ENCODE data around the gene PDK2. TPM values are rescaled to one million over a fixed set of nuclear protein-coding genes. Genes with fewer than 3 reads are reported as not detected.
"Not testable (repeated sequence)": the region's sequence is repeated elsewhere in the genome, so short reads cannot be mapped to it uniquely, and the experiment has no call there.

The PDK2 gene
- total RNA-seq, 1 donor from 2014 or later = 7.8 TPM

DNA sequence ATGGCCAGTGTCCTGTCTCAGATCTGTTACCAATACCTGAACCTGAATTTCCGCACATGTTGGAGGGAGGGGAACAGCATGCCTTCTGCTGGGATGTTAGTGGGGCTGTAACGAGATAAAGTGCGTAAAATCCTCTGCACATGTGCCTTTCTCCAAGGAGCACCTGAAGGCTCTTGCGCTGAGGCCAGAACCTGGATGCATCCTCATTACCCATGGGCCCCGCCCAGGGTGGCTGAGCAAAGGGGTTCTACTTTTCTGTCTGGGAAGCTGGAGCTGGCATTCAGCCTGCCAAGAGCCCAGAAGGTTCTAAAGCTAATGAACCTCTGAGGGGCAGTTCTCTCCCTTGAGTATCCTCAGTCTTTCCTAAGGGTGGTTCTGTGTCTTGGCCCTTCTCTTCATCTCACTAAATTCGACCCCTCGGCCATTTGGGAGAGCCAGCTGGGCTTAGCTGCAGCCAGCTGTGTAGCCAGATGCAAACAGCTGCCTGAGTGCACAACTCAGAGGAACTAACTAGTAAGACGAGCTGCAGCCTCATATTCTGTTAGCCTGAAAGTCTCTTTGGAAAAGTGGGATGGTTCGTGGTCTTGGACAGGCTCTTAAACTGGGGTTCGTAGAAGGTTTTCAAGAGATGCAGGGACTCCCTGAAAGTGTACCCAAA lies 36.7 kb upstream of the PDK2 start:
- no peak for DNase-seq (ENCODE audit: low read depth, low spot score)

DNA sequence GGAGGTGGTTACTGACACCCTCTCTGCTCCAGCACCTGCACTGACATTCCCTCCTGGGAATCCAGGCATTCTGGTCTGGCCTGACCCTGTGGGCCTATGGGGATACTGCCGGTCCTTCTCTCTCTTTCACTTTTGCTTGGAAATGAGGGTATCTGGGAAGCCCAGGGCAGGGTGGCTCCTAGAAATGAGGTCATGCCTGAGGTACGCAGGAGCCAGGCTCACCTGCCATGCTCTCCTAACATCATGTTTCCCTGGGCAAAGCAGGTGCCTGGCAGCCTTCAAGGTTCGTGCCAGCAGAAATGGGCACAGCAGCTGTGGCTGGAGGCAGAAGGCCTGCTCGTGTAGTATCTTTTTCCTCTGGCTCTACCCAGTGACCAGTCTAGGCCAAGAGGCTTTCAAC lies 35.9 kb upstream of the PDK2 start:
- DNase-seq (ENCODE audit: low read depth, low spot score) = no peak

DNA sequence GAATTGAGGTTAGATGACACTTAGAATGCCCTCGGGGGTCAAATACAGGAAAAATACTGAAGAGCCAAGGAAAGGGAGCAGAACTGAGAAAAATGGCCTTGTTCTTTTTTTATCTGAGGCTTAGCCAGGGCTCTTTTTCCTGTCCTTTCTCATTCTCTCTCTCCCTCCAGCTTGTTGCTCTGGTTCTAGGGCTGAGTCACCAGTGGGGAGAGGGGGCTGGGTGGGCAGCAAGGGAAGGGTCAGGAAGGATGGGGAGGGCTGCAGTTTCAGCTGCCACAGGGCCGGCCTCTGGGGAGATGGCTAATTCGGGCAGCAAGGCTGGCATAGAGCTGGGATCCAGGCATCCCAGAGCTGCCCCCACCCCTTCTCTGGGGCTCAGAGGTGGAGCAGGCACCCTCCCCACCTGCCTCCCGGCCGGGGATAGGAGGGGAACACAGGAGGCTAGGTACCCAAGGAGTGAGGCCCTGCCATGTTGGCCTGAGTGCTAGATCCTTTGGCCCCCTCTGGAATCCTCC lies 35.3 kb upstream of the PDK2 start:
- DNase-seq (ENCODE audit: low read depth, low spot score) = no peak

DNA sequence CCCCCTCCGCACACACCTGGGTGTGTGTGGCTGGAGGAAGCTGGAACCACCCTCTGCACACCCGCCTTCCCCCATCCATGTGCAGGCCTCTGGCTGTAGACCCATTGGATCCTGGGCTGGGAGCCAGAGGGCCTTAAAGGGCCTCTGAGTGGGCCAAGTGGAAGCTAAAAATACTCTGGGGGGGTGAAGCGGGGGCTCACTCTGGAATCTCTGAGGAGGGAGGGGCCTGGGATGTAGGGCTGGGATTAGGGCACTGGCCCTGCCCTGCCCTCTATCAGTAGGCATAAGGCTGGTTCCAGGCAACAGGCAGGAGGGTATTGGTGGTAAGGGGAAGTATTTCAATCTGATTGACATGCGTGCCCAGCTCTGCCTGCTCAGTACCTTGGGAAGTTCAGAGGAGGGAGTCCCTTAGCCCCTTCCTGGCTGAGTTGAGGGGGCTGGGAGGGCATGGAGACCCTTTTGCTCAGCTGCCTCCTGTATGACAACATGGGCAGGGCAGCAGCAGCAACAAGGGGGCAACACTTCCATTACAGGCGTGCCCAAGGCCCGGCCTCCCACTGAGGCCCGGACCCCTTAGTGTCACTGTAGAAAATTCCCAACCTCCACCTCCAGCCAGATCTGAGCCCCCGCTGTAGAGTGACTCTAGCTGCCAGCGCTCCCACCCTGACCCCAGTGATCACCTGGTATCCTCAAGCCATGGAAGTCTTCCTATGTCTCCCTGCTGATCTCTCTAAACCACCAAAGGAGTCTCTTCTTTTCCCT lies 34.0 kb upstream of the PDK2 start:
- DNase-seq (ENCODE audit: low read depth, low spot score) = no peak

DNA sequence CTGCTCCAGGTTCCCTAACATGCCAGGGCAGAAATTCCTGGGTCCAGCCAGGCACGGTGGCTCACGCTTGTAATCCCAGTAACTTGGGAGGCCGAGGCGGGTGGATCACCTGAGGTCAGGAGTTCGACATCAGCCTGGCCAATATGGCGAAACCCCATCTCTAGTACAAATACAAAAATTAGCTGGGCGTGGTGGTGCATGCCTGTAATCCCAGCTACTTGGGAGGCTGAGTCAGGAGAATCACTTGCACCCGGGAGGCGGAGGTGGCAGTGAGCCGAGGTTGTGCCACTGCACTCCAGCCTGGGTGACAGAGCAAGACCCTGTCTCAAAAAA lies 33.5 kb upstream of the PDK2 start:
- not testable (repeated sequence) for DNase-seq (ENCODE audit: low read depth, low spot score)

DNA sequence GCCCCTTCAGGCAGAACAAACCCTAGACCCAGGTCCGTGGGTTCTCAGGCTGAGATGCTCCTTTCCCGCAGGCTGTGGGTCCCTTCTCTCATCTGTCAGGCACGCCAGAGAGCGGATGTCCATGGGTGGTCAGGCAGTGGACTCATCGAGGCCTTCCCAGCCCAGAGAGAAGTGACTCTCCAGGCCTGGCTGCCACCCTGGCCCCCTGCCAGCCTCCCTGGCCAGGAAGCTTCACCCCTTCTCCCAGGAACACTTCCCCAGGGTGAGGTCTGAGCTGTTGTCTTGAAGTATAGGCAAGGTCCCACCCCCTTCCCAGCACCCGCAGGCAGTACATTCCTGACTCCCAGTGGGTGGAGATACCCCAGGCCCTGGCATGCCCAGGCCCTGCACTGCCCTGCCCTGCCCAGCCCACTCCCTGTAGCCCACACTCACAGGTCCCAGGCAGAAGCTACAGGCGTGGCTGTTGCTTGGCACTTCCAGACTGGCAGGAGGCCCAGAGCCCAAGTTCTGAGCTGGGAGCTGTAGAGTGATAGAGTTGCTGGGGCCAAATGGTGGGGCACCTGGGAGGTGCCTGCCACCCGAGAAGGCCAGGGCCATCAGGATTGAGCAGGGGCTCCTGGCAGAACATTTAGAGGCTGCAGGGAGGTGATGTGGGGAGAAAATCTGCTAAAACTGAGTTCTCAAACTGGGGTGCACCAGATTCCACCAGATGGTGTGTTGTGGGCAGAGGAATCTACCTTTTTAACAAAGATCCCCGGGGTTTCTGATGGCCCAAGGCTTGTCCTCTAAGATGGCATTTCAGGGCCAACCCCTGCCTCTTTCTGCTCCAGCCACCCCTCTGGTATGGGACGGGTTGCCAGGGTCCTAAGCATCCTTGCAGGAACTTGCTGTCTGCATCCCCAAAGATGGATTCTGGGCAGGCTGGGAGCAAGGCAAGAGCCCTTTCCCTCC lies 32.6 kb upstream of the PDK2 start:
- no peak for DNase-seq (ENCODE audit: low read depth, low spot score)

DNA sequence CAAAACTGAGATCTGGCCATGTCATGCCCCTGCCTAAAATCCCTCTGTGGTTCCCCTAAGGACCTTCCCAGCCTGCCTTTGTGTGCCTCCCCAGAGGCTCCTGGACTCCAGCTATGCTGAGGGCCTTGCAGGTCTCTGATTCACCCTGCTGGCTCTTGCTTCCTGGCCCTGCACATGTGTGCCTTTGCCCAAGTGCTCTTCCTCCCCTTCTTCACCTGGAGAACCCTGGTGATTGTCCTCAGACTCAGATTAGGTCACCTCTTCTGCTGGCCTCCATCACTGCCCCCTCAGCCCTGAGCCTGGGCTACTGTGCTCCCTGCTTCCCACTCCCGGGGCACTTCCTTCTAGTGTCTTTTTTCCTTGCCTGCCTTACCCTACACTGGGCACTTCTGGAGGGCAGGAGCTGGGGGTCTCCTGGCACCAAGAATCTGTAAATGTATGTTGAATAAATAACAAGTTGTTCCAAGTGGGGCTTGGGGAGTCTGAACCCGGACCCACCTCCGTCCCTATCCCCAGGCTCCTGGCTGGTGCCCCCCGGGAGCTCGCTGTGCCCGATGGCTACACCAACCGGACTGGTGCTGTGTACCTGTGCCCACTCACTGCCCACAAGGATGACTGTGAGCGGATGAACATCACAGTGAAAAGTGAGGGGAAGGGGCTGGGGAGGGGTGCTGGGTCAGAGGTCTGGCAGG lies 31.4 kb upstream of the PDK2 start:
- no peak for DNase-seq (ENCODE audit: low read depth, low spot score)

DNA sequence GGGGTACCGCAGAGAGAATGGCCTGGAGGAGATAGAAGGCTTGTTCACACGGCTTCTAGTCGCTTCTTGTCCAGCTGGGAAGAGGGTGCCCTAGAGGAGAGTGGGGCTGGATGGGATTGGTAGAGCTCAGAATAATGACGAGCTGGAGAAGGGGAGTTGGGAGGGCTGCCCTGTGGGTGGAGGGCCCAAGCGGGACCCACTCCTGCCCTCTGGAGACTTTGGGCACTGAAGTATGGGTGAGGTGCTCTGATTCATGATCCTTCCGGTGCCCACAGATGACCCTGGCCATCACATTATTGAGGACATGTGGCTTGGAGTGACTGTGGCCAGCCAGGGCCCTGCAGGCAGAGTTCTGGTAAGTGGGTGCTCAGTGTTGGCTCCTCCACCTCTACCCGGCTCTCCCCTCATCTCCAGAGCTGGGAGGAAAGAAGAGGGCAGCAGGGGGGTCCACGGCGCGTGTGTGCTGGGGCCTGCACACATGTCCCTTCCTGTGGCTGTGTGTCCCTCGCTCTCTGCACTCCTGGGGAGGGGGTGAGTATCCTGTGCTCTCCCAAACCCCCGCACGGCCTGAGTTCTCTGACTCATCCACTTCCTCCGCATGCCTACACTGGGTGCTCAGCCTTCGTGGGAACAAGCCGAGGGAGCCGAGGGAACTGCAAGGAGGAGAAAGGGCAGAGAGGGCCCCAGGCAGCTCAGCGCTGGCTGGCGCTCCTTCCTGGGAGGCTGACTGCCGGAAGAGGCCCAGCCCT lies 30.7 kb upstream of the PDK2 start:
- no peak for DNase-seq (ENCODE audit: low read depth, low spot score)

DNA sequence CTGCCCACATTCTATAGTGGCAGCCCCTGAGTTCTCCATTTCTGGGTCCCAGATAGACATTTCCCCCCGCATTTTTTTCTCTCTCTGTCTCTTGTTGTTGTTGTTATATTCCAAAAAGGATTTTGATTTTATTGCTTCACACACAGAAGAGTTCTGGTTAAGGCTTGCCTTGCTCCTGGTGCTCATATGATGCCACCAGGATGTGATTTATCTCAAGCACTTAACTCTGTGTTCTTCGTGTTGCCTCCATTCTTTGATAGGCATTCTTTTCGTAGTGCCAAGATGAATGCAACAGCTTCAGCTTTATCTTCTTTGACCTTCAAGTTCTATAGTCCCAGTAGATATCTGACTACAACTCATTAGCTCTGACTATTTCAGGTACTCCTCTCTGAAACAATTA lies 30.1 kb upstream of the PDK2 start:
- no peak for DNase-seq (ENCODE audit: low read depth, low spot score)

DNA sequence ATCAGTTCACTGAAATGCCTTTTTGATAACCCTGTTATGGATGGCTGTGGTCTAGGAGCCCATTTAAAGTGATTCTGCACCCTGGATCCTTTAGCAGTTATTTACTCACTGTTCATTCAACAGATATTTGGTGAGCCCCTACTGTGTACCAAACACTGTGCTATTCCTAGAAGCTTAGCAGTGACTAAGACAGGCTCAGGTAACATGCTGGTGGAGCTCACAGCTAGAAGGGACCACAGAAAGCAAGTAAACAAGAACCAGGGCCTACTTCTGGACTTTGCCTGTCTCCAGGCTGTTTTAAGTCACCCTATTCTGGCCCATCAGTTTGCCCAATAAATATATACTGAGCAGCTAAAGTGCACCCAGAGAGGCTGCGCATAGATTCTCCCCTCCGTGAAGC lies 28.2 kb upstream of the PDK2 start:
- no peak for DNase-seq (ENCODE audit: low read depth, low spot score)

DNA sequence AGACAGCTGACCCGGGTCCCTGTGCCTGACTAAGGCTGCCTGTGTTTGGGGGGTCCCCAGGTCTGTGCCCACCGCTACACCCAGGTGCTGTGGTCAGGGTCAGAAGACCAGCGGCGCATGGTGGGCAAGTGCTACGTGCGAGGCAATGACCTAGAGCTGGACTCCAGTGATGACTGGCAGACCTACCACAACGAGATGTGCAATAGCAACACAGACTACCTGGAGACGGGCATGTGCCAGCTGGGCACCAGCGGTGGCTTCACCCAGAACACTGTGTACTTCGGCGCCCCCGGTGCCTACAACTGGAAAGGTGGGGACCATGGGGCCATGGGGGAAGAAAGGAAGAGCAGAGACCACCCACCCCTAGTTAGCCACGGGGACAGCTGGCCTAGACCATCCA lies 27.2 kb upstream of the PDK2 start:
- DNase-seq (ENCODE audit: low read depth, low spot score) = no peak

DNA sequence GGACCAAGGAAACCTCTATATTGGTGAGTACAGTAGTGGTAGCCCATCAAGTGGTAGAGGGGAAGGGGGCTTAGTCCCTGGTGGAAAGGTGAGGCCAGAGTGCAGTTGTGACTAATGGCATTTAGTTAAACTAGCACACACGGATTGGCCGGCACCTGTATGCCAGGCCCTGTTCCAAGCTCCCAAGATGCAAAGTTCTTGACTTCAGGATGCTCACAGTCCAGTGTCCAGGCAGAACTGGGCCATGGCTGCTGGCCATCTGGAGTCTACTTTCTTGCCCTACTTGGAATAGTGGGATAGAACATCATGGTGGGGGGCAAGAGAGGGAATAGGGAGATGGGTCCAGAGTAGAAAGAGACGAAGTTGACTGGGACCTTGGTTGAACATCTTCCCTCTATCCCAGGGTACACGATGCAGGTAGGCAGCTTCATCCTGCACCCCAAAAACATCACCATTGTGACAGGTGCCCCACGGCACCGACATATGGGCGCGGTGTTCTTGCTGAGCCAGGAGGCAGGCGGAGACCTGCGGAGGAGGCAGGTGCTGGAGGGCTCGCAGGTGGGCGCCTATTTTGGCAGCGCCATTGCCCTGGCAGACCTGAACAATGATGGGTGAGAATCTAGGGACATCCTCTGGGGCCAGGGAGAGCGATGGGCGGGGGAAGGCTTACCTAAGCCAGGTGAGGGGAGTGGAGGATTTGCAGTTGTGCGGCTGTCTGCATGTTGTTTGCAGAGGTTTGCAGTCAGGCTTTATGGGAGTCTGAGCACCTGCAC lies 24.1 kb upstream of the PDK2 start:
- no peak for DNase-seq (ENCODE audit: low read depth, low spot score)

DNA sequence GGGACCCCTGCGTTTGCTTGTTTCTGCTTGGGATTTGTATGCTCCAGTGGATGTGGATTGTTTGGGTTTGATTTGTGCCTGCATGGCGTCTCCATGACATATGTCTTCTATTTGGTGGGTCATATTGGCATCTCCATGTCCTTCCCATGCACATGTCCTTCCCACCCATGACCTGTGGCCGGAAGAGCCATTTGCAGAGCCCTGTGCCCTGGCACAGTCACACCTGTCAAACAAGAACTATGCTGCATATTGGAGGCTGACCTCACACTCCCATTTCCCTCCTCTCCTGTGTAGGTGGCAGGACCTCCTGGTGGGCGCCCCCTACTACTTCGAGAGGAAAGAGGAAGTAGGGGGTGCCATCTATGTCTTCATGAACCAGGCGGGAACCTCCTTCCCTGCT lies 23.5 kb upstream of the PDK2 start:
- DNase-seq (ENCODE audit: low read depth, low spot score) = no peak

DNA sequence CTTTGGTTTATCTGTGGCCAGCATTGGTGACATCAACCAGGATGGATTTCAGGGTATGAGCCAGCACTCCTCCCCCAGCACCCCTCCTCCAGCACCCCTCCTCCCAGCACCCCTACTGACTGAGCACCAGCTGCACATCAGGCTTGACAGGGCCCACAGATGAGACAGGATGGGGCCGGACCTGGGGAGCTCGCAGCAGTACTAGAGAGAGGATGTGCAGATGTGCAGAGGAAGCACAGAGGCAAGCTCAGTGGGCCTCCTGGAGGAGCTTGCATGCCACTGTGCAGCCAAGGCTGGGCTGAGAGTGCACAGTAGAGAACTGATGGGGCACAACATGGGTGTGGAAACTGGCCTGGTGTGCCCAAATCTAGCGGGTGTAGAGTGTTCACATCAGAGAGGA lies 23.0 kb upstream of the PDK2 start:
- no peak for DNase-seq (ENCODE audit: low read depth, low spot score)

DNA sequence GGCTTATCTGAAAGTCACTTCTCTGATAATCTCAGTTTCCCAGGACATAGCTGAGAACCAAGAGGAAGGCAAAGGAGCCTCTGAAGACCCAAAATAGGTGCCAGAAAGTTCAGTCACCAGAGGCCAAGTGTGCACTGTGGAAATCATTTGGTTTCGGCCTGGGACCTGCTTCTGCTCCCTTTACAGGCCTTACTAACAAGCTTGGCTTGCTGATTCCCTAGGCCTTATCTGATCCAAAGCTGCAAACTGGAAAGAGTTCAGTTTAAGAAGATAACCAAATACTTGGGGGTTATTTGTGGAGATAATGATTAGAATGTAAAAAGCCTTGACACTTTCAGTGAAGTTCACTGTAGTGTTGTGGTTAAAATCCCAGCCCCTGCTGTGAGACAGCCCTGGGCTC lies 22.2 kb upstream of the PDK2 start:
- DNase-seq (ENCODE audit: low read depth, low spot score) = no peak

DNA sequence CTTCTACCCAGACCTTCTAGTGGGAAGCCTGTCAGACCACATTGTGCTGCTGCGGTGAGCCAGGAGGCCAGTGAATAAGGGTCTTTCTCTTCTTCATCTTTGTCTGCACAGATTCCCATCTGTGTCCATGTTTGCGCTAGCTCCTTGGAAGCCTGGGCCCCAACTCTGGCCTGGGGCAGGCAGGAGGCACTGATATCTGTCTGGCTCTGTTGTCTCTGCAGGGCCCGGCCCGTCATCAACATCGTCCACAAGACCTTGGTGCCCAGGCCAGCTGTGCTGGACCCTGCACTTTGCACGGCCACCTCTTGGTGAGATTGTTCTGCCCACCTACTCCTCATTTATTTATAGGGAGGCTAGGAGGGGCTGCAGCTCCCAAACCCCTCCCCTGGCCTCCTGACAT lies 20.9 kb upstream of the PDK2 start:
- no peak for DNase-seq (ENCODE audit: low read depth, low spot score)

DNA sequence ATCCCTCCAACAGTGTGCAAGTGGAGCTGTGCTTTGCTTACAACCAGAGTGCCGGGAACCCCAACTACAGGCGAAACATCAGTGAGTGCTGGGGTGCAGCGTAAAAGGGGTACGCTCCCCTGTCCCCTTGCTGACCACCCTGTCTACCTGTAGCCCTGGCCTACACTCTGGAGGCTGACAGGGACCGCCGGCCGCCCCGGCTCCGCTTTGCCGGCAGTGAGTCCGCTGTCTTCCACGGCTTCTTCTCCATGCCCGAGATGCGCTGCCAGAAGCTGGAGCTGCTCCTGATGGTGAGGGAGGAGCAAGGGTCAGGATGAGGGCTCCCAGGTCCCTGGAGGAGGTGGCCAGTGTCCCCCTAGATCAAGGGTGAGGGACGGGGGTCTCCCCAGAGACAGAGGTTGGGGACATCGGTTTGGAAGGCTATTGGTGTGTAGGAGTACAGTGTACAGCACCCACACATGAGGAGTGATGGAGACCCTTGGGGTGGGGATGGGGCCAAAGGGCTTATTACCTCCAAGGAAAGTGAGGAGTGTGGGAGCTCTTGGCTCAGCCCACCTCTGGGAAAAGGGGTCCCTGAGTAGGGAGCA lies 19.6 kb upstream of the PDK2 start:
- no peak for DNase-seq (ENCODE audit: low read depth, low spot score)

DNA sequence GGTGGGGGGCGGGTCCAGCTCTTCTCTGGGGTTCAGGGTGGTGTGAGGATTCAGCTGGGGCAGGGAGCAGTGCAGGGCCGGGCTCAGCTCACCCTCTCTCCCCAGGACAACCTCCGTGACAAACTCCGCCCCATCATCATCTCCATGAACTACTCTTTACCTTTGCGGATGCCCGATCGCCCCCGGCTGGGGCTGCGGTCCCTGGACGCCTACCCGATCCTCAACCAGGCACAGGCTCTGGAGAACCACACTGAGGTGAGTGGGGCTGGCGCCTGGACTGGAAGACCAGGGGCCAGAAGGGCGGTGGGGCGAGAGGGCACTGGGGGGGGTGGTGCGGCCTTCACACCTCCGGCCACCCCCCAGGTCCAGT lies 18.9 kb upstream of the PDK2 start:
- no peak for DNase-seq (ENCODE audit: low read depth, low spot score)

DNA sequence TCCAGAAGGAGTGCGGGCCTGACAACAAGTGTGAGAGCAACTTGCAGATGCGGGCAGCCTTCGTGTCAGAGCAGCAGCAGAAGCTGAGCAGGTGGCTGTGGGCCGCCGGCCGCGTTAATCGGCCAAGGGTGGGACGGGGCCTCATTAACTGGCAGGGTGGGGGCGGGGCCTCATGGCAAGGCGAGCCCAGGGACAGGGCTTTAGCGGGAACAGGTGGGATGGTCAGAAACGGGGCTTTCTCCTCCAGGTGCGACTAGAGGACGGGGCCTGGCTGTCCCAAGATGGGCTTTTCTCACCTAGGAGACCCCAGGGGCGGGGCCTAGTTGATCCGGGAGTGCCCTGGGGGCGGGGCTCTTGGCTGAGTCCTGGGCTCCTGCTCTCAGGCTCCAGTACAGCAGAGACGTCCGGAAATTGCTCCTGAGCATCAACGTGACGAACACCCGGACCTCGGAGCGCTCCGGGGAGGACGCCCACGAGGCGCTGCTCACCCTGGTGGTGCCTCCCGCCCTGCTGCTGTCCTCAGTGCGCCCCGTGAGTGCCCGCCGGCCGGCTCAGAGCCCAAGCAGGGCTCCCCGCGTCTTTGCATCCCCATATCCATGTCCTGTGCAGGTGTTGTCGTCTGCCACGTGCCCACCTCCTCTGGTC lies 18.4 kb upstream of the PDK2 start:
- DNase-seq (ENCODE audit: low read depth, low spot score) = no peak

Data from pulmonary artery endothelial cell (primary cell).